HG03060 (cell line): Measurements from ENCODE around the gene MDP1.

ENCODE experiments used
- ATAC-seq: cut with Tn5 transposase; IDR thresholded peaks from one replicate; pipeline ENCODE4 v1.9.1; 2021; ENCODE audit warnings: low read depth, moderate number of reproducible peaks; ENCODE audit not compliant: unreplicated experiment

Gene MDP1

DNA sequence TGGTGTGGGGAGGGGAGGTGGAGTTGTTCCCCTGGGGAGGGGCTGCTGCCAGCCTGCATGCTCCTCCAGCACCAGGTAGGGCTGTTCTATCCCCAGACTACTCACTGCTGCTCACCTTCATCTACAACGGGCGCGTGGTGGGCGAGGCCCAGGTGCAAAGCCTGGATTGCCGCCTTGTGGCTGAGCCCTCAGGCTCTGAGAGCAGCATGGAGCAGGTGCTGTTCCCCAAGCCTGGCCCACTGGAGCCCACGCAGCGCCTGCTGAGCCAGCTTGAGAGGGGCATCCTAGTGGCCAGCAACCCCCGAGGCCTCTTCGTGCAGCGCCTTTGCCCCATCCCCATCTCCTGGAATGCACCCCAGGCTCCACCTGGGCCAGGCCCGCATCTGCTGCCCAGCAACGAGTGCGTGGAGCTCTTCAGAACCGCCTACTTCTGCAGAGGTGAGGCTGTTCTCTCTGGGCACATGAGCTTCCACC, 51.3 kb downstream of the MDP1 start:
- ATAC-seq: no peak
